Activated CD8-positive, alpha-beta memory T cell treated with anti-CD3 and anti-CD28 coated beads for 48 hours (primary cell): ENCODE results near the gene AIRE.
"Not testable (repeated sequence)": the region's sequence is repeated elsewhere in the genome, so short reads cannot be mapped to it uniquely, and the experiment has no call there.

Experiments
- DNase-seq, 3 experiments: peaks; one replicate each; pipeline ENCODE4 v3.0.0-alpha.2; 2020; ENCODE audit warnings: low read depth in 2 of 3, low spot score in 2 of 3

AIRE gene

DNA sequence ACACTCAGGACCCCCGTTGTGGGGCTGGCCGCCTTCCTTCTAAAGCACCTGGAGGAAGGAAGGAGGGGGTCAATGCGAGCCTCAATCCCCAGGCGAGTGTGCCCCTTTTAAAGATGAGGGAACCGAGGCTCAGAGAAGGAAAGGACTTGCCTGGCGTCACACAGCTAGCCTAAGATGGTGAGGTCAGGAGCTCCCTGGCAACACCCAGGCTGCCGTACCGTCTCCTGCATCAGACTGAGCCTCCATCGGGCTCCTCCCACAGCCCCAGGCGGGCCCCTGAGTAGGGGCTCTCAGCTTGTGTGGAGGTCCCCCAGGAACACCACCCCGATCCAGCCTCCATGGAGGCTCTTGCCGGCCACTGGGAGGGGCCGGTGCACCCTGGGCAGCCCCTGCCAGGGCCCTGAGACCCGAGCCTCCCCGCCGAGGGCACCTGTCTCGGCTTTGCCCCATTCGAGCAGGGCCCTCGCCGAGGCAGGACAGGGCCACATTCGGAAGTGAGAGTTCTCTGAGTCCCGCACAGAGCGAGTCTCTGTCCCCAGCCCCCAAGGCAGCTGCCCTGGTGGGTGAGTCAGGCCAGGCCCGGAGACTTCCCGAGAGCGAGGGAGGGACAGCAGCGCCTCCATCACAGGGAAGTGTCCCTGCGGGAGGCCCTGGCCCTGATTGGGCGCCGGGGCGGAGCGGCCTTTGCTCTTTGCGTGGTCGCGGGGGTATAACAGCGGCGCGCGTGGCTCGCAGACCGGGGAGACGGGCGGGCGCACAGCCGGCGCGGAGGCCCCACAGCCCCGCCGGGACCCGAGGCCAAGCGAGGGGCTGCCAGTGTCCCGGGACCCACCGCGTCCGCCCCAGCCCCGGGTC lies at the start of gene AIRE:
AIRE (plus strand) TSS at position 739 of the 855 bp plus-strand sequence. CDS start 131 bp downstream, outside the sequence.
- no peak for DNase-seq

DNA sequence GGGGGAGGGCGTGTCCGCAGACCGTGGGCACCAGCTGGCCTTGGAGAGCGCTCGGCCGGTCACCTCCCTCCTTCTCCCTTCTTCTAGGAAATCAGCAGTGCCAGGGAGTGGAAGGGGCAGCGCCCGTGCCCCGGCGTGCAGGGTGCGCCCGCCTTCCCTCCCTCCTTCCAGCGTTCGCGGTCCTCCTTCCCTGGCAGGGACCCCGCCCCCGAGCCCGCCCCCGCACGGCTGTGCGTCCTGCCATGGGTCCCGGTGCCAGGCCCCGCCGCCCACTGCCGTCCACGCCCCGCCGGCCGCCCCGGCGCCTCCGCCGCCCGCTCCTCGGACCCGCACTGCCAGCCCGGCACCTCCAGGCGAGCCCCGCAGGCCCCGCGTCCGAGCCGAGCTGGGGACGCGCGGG lies 45.3 kb upstream of the AIRE start:
- not testable (repeated sequence) for DNase-seq

DNA sequence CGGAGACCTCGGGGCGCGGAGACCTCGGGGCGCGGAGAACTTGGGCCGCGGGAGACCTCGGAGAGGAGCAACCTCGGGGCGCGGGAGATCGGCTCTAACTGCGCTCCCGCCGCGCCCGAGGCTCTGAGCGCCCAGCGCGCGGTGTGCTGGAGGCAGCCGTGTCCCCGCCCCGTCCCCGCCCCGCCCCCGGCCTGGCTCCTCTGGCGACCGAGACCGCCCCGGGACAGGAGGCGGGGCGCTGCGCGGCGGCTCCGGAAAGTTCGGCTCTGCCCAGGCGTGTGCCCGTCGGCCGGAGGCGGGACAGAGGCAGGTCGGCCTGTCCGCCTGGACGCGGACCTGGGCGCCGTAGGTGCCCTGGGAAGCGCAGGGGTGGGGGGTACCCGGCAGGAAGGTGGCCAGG lies 44.8 kb upstream of the AIRE start, which contains the start of gene ICOSLG:
ICOSLG (minus strand) TSS at position 102 of the 400 bp plus-strand sequence. CDS start 126 bp downstream, outside the sequence.
- not testable (repeated sequence) for DNase-seq

DNA sequence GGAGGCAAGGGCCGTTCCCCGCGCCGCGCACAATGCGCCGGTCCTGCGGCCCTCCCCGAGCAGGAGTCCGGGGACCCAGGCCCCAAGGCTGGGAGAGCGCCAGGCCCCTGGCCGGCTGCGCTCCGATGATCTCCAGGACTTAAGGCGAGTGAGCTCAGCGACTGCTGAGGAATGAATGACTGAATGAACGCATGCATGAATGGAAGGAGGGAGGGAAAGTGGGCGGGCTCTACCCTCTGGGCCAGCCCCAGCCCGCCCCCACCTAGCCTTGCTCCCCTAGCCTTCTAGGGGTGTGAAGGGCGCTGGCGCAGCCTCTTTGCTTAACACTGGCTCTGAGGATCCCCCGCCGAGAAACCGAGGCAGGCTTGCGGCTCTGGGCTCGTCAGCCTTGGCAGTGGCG lies 44.4 kb upstream of the AIRE start:
- not testable (repeated sequence) for DNase-seq

DNA sequence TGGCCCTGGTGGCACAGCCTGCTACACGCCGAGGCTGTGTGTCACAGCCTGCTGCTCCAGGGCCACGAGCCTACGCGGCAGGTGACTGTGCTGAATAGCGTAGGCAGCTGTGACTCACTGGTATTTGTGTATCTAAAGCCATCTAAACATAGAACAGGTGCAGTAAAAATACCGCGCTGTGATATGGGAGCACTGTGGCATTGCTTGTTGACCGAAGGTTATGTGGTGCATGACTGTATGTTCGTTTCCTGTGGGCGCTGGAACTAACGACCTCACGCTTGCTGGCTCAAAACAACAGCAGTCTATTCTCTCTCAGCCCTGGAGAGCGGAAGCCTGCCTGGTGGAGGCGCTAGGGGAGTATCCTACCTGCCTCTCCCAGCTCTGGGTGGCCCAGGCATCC lies 41.7 kb upstream of the AIRE start:
- DNase-seq: not testable (repeated sequence)

DNA sequence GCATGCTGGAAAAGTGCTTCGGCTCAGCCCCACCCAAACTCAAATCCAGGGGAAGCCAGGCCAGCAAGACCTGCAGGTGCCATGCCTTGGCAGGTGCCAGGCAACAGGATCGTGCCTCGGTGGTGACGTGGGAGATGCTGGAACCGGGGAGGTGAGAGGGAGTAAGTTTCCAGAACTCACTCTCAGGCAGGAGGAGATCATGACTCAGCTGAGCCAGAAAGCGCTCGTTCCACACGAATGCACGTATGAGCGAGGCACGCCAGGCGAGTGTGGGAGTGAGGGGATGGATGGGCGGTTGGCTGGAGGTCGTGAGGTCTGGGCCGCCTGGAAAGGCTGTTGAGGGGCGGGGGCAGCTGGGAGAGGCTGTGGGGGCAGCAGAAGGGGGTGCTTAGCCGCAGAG lies 37.8 kb upstream of the AIRE start:
- not testable (repeated sequence) for DNase-seq

DNA sequence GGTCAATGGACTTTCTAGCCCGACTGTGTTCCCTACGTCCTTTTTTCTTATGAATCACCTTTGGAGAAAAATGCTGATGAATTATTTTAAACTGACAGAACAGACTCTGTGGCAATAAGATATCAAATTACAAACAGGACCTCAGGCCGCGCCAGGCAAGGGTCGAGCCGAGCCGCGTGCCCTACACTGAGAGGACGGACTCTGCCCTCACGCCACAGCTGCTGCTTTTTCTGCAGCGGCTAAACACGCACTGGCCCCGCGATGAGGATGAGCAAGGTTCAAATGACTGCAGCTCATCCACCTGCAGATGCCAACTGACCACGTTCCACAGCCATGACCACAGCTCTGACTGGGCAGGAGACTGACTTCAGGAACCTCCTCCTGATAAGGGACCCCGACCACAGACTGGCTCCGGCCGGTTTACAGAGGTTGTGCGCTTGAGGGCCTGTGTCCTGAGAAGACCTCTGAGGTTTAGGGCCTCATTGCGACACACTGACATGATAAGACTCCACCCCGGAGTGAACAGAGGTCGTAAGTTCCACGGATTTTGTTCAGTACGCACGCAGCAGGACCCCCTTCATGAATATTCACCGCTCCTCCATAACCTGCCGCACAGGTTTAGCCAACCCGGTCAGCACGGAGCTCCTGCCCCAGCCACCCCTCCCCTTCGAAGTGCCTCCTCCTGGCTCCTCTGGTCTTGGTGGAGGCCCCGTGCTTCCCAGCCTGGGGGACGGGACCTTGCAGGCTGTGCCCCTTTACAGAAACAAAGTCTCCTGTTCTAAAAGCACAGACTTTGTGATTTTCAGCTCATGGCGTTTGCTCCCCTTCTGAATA lies 36.3 kb upstream of the AIRE start:
- DNase-seq: not testable (repeated sequence)

DNA sequence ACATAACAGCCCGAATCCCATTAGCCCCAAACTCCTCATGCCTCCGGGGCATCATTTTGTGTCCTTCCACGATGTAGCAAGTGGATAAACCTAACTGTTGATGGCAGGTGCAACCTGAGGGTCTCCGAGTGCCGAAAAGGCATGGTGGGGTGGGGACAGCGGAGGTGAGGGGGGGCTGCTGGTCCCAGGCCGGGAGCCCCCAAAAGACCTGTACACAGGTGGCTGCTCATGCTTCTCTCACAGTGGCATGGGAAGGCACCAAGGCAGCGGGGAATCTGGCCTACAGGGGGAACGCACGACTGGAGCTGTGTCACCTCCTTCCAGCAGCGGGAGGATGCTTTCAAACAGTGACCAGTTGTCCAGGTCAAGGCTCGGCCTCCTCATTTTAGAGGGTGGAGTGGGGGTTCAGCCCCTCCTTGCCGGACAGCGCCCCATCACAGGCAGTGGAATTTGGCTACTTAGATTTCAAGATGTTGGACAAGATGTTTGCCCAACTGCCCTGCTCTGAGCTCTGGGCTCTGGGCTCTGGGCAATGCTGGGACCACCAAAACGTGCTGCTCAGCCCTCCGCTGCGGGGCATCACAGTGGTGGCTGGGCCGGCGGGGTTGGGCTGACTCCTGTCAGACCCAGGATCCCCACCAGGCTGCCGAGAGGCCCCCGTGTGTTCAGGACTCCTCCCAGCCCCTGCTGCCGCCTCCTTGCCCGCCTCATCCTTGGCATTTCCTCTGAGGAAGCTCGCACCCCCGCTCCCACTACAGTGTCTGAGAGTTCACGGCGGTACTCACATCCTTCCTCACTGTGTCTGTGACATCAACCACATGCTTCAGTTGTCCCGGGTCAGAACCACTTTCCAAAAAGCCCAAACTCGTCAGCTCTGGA lies 31.6 kb upstream of the AIRE start:
- DNase-seq: no peak

DNA sequence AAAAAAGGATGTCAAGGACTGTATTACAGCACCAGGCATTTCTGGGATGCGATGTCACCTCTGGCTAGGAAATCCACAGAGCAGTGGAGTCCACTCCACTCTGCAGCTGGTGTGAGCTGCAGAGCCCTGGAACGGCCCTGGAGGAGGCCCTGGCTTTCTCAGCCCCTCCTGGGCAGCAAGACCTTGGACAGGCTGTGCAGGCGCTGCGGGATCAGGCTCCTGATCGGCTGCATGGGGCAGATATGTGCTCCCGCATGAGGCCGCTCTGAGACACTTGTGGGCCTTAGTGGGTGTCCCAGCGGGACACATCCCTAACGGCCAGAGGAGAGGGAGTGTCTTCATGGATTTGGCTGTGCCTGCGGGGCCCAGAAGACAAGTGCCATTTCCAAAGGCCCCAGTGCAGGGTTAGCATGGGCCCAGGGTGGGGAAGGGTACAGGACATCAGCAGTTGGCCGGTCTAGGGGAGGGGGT lies 30.1 kb upstream of the AIRE start:
- no peak for DNase-seq

DNA sequence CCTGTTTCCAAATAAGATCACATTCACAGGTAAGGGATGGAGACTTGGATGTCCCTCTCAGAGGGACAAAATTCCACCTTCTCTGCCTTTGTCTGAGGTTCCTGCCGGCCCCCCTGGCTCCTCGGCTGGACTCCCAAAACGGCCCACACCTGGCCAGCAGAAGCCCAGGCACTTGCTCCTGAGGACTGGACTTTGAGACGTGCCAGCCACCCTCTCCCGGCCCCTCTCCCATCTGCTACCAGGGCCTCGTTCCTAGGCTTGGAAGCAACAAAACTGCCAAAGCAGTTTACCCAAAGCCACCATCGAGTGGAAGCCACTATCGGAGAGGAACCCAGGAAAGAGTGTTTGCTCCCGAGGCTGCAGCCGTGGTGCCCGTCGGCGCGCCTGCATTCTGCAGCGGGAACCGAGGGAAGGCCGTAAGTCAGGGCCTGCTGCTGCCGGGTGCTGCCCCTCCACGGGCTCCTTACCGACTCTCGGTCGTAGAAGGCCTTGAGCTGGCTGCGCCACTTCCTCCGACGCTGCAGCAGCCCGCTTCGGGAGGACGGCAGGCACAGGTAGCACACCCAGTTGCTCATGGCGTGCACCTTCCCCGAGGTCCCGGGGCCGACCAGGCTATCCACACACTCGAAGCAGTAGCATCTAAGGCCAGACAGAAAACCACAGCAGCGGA lies 27.5 kb upstream of the AIRE start:
- no peak for DNase-seq

DNA sequence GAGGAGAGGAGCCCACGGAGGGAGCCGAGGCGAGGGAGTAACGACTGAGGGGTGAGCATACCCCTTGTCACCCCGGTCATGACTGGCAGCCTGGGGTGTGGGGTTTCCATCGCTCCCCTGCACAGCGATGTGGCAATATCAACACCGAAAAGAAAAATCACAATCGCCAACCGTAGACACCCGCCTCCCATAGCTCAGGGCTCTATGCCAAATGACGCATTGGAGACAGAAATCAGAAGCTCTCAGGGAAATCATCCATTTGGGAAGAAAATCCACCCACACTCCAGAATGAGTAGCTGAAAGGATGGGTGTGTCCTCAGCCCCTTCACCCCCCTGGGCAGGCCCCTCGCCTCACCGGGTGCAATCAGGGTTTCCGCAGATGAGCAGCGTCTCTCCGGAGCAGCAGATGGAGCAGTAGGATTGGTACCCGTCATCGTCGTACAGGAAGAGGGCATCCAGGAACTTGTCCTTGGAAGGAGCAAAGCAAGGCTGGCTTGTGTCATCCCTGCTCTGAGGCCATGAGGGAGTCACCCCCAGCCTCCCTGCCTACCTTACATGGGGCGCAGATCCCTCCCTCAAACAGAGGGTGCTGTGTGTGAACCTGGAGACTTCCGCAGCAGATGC lies 26.5 kb upstream of the AIRE start:
- no peak for DNase-seq

DNA sequence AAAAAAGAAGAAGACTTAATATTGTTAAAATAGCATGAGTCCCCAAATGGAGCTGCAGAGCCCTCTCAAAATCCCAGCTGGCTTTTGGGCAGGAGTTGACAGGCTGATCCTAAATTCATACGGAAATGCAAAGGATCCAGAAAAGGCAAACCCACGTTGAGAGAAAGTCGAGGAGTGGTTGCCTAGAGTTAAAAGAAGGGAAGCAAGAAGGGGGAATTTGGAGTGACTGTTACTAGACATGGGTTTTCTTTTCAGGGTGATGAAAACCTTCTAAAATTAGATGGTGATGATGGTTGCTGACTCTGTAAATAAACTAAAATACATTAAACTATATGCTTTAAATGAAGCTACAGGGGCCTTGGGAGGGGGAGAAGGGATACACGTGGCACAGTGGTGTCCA lies 25.6 kb upstream of the AIRE start:
- no peak for DNase-seq

DNA sequence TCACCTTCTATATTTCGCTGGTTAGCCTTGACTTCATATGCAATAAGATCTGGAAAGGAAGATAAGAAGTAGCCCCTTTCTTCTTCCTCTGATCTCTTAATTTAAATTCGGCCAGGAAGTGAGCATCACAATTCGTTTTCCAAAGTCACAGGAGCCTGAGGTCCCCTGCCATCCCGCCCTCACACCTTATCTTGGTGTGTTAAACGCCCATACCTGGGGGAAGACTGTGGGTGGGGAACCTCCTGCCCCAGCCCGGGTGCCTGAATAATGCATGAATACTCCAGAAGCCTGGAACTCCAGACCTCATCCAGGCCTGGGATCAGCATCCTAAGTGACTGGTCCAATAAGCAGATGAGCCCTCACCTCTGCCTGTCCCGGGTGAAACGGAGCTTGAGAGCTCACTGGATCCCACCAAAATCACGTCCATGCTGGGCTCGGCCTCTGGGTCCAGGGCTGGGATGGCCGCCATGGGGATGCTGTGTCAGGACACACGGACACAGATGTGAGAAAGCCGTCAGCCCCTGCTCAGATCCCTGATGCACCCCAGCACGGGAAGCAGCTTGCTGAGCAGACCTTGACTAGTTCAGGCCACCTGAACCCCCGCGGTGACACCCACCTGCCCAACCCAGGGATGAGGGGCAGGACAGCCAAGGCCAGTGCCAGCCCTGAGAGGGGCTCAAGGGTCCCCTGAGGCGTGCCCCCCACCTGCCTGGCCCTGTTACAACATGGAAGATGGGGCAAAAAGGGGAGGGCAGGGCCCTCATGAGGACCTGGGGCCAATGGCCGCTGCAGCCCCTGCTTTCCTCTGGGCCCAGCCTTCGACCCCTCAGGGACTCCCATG lies 24.7 kb upstream of the AIRE start:
- DNase-seq: no peak

DNA sequence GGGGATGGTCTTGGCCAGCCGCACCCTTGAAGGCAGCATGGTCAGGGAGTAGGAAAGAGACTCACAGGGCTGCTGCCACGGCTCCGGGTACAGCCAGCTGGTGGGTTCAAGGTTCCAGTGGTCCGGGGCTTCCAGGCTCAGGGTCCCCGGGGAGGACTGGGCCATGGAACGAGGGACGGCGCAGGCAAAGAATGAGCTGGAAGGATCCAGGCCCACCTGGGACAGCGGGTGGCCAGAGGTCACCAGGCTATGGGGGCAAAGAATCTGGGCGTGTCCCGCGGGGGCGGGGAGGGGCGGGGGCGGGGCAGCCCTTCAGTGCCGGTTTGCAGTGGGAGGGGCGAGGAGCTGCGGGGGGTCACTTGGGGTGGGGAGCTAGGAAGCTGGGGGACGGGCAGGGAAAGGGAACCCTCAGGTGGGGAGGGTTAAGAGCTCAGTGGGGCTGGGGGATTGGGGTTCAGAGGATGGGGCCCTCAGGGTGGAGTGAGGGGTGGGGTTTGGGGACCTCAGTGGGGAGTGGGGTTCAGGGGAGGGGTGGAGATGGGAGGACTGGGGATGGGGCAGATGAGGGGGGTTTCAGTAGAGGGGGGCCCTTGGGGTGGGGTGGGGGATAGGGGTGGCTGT lies 23.9 kb upstream of the AIRE start, which contains the start of gene DNMT3L:
DNMT3L (minus strand) TSS at position 223 of the 621 bp plus-strand sequence. CDS start 638 bp downstream, outside the sequence.
- DNase-seq: no peak

DNA sequence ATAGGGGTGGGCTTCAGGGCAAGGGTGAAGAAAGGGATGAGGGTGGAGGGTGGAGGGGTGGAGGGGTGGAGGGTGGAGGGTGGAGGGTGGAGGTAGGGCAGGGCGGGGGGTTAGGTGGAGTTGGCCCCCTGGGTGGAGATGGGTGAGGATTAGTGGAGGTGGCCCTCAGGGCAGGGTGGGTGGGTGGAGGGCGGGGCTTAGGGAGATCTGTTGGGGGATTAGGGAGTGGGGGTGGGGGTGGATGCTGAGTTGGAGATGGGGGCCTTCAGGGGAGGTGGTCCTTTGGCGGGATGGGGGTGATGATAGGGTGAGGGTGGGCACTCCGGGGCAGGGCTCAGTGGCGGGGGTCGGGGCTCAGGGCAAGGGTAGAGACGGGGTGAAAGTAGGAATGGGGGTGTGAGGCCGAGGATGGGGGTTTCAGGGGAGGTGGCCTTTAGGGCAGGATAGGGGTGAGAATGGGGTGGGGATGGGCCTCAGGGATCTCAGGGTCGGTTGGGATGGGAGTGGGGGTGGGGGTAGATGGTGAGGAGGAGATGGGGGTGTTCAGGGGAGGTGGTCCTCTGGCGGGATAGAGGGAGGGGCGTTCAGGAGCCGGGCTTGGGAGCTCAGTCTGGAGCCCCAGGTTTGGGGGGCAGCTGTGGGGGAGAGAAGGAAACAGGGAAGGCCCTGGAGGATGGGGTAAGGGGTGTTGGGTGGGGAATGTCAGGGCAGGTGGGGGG lies 23.2 kb upstream of the AIRE start:
- no peak for DNase-seq

DNA sequence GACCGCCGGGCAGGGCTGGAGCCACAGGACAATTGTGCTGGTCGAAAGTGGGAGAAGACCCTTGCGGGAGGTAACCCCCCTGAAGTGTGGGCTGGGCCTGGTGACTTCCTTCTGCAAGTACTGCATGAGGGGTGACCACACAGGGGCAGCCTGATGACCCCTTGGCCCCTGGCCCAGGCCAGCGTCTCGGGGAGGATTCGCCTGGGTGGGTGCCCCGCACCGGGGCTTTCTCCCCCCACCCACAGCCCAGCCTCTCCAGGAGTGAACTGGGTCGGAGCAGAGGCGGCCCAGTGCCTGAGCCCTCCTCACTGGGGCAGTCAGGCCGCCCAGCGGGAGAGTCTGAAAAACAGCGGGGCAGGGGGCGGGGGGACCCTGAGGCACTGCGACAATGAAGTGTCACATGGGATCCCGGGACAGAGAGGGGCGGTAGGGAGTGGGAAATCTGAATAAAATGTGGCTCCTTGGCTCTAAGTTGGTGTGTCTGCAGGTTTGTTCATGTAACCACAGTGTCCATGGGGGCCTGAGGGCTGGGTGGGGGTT lies 22.4 kb upstream of the AIRE start:
- DNase-seq: no peak

DNA sequence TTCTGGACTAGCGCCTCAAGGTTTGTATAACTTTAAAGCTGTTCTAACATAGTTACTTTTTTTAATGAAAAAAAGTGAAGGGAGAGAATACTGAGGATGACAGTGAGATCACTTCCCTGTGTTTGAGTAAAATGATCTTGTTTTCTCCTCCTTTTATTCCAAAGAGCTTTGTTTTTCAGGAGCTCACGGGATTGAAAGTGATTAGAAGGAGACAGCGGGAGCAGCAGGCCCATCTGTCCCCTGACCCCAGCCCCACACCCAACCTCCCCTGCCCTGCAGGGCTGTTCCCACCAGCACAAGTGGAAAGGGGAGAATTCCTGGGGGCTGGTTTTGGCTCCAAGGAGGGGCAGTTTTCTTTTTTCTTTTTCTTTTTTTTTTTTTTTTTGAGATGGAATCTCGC lies 21.9 kb upstream of the AIRE start:
- DNase-seq: no peak
